ENCODE results near the gene ERBIN. TPM values are rescaled to one million over a fixed set of nuclear protein-coding genes. Genes with fewer than 3 reads are reported as not detected.

The ERBIN gene
- polyA plus RNA-seq, 3 donors, result 25.2 to 43.3 (median 28.6) TPM

DNA sequence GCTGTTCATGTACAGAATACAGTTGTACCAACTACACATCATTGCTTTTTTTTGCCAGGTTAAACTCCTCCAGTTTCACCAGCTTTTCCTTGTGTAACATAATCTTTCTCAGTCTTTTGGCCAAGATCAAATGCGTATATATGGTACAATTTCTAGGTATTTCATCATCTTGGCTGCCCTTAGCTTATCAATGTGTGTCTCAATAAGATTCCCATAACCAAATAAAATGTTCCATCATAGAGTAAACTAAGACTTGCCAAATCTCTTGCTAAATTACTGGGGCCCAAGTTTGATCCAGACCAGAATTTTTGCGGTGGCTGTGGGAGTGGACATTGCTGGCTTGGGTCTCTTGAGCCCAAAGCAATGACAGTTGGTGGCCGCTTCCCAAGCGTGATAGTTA is 24.3 kb upstream of the ERBIN start:
- no peak overlapping the region for H3K27ac ChIP-seq (ENCODE audit: low read depth in 1 of 2, low read length in 2 of 2)
- TF ChIP-seq CTCF (IDR thresholded peaks at IDR 0.05), result no peak
- no peaks in the 10 kb centered on the region for H3K9me3 ChIP-seq (replicated peaks in 1 of 2; ENCODE audit: control insufficient read depth in 1 of 2, insufficient read depth in 1 of 2, low read length in 2 of 2)
- no peaks in the 10 kb centered on the region for H4K20me1 ChIP-seq (ENCODE audit: insufficient read depth, low read length)
- no peaks in the 10 kb centered on the region for H3K4me1 ChIP-seq (ENCODE audit: control insufficient read depth in 1 of 2, insufficient read depth in 2 of 2, low read length in 2 of 2)
- Mint-ChIP-seq H3K27ac (no peak overlapping the region), H3K36me3 (no peaks in the 10 kb centered on the region), H3K4me3 (no peak overlapping the region), H3K27me3 (ENCODE audit: low read depth in 3 of 3) (peaks cover 0 to 1% (median 1%) of the 10 kb centered on the region in 3 donors), H3K9me3 (peaks cover 0 to 5% (median 3%) of the 10 kb centered on the region in 7 donors), H3K4me1 (no peaks in the 10 kb centered on the region)
- H3K79me2 ChIP-seq (ENCODE audit: insufficient read depth, low read length), result no peaks in the 10 kb centered on the region
- no peak for DNase-seq
- H3K4me2 ChIP-seq (replicated peaks; ENCODE audit: extremely low read depth, low read length, poor library complexity, severe bottlenecking), result no peak overlapping the region
- H3K4me3 ChIP-seq (replicated peaks in 1 of 3; ENCODE audit: low read depth in 2 of 3, low read length in 3 of 3), result no peak overlapping the region
- 100% methylated on average over 3 of the region's 4 CpGs for WGBS (ENCODE audit: insufficient coverage)
- H2AFZ ChIP-seq (ENCODE audit: insufficient read depth, low read depth, low read length, poor library complexity, severe bottlenecking), result no peak overlapping the region
- H3K9ac ChIP-seq (ENCODE audit: insufficient read depth, low read length, poor library complexity, severe bottlenecking), result no peak overlapping the region
- intact Hi-C loops (cut with micrococcal nuclease), result no loop called here
- H3K27me3 ChIP-seq (ENCODE audit: control insufficient read depth in 2 of 2, insufficient read depth in 2 of 2, low read length in 2 of 2), result no peaks in the 10 kb centered on the region
- H3K36me3 ChIP-seq (replicated peaks in 1 of 2; ENCODE audit: control insufficient read depth in 1 of 2, insufficient read depth in 2 of 2, low read length in 2 of 2), result no peaks in the 10 kb centered on the region

- TF ChIP-seq CTCF (IDR thresholded peaks at IDR 0.05), result no peak
- H3K27ac Mint-ChIP-seq, result no peak overlapping the region
- no peak for DNase-seq
- no peaks in the 10 kb centered on the region for H3K36me3 ChIP-seq (replicated peaks in 1 of 2; ENCODE audit: control insufficient read depth in 1 of 2, insufficient read depth in 2 of 2, low read length in 2 of 2)
- no peak overlapping the region for H3K4me2 ChIP-seq (replicated peaks; ENCODE audit: extremely low read depth, low read length, poor library complexity, severe bottlenecking)
- H3K9ac ChIP-seq (ENCODE audit: insufficient read depth, low read length, poor library complexity, severe bottlenecking), result no peak overlapping the region
- H3K9me3 Mint-ChIP-seq, result peaks cover 0 to 4% (median 2%) of the 10 kb centered on the region in 7 donors
- H3K4me3 ChIP-seq (replicated peaks in 1 of 3; ENCODE audit: low read depth in 2 of 3, low read length in 3 of 3), result no peak overlapping the region
- H3K79me2 ChIP-seq (ENCODE audit: insufficient read depth, low read length), result no peaks in the 10 kb centered on the region
- no peaks in the 10 kb centered on the region for H4K20me1 ChIP-seq (ENCODE audit: insufficient read depth, low read length)
- no peaks in the 10 kb centered on the region for H3K9me3 ChIP-seq (replicated peaks in 1 of 2; ENCODE audit: control insufficient read depth in 1 of 2, insufficient read depth in 1 of 2, low read length in 2 of 2)
- H3K4me1 ChIP-seq (ENCODE audit: control insufficient read depth in 1 of 2, insufficient read depth in 2 of 2, low read length in 2 of 2), result no peaks in the 10 kb centered on the region
- H3K4me3 Mint-ChIP-seq, result no peak overlapping the region
- no peak overlapping the region for H3K27ac ChIP-seq (ENCODE audit: low read depth in 1 of 2, low read length in 2 of 2)
- H3K4me1 Mint-ChIP-seq, result no peaks in the 10 kb centered on the region
- H3K27me3 ChIP-seq (ENCODE audit: control insufficient read depth in 2 of 2, insufficient read depth in 2 of 2, low read length in 2 of 2), result no peaks in the 10 kb centered on the region
- H2AFZ ChIP-seq (ENCODE audit: insufficient read depth, low read depth, low read length, poor library complexity, severe bottlenecking), result no peak overlapping the region
- peaks cover 0 to 1% (median 0%) of the 10 kb centered on the region in 3 donors for H3K27me3 Mint-ChIP-seq (ENCODE audit: low read depth in 3 of 3)
- WGBS (ENCODE audit: insufficient coverage), result 100% methylated on average over 1 of the region's 1 CpG
- intact Hi-C loops (cut with micrococcal nuclease), result no loop called here
- no peaks in the 10 kb centered on the region for H3K36me3 Mint-ChIP-seq
Observed at GRCh38 chr5:65903581-65903980, 22.8 kb upstream of the ERBIN start.
